ENCODE data around the gene PRCD.
"Not testable (repeated sequence)": the region's sequence is repeated elsewhere in the genome, so short reads cannot be mapped to it uniquely, and the experiment has no call there.

Gene PRCD

DNA sequence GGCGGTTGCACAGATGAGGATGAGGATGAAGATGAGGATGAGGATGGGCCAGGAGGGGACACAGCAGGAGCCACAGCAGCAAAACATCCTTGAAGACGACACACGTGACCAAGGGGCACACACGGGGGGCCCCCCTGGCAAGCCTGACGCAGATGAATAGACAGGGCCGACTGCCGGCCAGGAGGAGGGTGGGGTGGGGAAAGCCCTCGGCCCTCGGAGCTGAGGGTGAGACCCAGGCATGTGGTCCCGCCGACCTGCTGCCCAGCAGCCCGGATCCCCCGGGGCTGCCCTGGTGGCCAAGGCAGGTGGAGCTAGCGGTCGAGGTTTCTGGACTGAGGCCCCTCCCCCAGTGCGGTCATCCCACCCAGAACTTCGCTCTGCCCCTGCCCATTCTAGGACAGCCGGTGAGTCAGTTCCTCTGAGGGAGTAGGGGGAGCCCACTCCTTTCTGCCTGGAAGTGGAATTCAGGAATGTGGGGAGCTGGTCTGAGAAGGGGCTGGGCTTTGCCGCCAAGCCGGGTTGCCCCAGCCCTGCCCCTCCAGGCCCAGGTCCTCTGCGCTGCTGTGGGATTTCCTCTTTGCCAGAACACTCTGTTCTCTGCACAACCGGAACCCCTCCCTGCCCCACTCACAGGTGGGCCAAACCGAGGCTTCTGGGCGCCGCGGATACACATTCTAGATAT is 12.3 kb upstream of the PRCD start:
- peak; percentile 45 for DNase-seq (ENCODE audit: low read depth)

DNA sequence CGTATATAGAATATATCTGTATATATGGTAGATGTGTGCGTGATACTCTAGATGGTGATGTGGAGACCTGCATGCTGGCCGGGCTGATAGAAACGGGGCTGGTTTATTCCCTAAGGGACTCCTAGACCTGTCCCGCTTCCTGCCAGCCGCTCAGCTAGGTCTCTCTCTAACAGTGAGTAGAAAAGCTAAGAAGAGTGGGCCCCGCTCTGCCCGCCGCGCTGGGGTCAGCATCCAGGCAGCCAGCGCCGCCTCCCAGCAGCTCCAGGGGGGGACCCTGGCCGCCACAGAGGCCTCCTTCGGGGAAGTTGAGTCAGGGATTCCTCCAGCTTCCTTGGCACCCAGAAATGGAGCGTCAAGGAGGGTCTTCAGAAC is 11.7 kb upstream of the PRCD start:
- no peak for DNase-seq (ENCODE audit: low read depth)

DNA sequence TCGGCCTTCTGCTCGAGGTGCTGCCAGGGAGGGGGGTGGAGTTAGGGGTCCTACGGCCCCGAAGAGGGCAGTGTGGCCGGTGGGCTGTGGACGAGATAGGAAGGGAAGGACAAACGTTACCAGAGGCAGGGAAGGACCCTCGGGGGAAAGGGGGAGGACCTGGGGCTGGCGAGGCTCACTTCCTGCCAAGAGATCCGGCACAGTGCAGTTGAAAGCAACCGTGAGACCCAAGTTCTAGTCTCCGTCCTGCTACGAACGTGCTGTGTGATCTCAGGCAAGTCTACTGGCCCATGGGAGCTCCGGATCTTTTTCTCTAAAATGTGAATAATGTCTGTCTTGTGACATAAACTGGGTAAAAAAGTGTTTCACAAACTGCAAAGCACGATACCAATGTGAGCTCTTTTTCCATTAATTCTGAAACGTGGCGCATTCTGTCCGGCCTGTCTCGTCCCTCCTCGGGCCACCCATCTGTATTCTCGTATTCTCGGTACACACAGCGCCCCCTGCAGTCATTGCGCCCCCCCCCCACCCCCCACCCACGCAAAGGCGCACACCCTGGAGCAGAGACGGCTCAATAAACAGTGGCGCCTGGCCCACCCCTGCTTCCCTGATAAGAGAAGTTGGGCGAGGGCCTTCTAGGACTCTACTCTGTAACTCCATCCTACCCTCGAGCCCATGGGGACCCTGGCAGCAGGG is 11.2 kb upstream of the PRCD start:
- DNase-seq (ENCODE audit: low read depth) = no peak

DNA sequence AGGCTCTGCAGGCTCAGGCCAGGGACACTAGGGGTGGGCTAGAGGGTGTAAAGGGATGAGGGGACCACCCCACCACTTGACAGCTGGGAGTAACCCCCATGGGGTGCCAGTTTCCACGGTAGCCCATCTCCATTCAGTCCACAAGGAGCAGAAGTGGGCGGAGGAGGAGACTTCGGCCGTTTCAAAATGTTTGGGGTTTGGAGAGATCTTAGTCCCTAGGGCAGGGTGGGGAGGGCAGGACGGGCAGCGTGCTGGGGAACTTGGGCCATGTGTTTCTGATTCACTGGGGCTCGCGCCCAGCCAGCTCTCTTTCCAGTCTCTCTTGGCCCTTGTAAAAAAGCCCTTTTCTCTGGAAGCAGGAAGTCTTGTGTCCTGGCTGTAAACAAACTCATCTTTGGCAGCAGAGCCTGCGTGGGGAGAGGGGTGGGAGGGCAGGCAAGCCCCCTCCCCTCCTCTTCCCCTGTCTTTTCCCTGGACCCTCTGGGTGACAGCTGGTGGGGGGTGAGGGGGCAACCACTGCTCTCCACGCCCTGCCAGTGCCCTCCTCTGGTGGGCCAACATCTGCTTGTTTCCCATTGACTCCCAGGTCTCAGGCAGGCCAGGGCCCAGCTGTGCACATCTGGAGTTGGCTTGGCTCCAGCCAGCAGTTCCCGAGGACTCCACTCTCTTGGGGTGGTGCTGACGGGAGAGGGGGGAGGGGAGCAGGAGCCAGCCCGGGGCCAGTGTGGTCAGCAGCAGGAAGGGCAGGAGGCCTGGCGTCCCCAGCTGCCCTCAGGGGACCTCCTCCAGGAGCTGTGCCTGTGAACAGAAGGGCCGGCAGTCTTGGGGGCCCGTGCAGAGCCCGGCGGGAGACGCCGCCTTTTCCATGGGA is 10.4 kb upstream of the PRCD start:
- DNase-seq (ENCODE audit: low read depth) = no peak

DNA sequence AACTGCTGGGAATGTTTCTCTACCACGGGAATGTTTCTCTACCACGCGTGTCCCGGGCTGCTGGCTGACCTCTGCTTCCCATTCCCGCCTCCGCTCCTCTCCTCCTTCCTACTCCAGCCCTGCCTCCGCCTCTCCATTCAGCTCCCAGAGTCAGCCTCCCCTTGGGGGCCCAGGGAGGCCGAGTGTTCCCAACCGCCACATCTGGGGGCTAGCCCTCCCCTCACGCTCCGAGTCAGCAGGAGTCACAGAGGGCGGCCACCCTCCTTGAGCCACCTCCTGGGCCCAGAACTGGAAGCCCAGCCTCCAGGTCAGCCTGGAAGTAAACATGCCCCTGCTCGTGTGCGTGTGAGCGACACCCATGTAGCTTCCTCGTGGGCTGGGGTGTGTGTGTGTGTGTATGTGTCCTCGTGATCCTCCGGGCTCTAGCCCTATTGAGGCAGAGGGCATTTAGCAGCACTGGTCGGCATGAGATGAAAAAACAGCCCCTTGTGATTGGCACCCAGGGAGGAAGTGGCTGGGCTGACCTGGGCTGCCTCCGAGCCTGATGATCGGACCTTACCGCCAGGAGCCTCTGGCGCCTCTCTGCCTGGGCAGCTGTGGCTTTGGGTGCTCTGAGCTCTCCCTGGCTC is 9.6 kb upstream of the PRCD start:
- no peak for DNase-seq (ENCODE audit: low read depth)

DNA sequence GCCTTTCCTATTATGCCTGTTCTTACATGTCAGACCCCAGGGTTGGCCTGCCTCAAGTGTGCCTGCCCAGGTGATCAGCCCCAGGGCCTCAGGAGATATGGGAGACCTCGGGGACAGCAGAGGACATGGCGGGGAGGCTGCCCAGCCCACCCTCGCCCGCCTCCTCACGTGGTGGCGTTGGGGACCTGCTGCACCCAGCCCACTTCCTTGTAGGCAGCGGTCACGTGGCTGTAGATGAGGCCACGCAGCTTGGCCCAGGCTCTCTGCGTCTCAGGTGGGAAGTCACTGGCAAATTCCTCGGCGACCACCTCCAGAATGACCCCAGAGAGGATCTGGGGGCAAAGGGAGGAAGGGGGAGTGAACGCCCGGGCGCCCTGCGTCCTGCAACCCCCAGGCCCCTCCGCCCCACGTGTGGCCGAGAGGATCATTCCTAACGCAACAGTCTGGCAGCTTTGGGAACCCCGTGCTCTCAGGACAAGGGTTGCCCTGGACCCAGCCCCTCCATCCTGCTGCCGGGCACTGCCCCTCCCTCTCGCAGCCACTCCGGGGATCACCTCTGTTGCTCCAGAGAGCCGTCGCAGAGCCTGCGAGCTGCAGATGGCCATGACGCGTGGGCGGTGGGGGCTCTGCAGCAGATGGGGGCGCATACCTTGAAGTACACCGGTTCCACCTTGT is 8.9 kb upstream of the PRCD start:
- DNase-seq (ENCODE audit: low read depth) = no peak

DNA sequence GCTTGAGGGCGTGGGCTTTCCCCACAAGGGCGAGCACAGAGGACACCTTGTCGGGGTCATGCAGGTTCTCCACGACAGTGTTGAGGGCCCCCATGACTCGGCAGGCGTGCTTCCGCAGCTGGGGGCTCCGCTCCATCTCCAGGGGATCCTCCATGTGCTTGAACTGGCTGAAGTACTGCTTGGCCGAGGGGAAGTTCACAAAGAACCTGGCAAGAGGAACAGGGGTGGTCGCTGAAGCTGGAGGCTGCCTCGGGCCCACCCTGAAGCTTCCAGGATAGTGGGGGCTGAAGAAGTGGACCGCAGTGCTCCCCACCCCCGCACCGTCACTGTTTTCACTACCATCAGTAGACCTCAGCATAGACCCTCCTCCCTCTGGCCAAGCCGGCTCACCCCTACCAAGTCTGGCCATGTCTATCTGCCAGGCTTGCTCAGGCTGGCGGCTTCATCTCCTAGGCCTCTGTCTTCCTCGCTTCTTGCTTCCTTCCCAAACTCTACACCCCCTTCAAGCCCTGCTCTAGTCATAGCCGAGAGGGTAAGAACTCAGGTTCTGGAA is 8.3 kb upstream of the PRCD start:
- no peak for DNase-seq (ENCODE audit: low read depth)

DNA sequence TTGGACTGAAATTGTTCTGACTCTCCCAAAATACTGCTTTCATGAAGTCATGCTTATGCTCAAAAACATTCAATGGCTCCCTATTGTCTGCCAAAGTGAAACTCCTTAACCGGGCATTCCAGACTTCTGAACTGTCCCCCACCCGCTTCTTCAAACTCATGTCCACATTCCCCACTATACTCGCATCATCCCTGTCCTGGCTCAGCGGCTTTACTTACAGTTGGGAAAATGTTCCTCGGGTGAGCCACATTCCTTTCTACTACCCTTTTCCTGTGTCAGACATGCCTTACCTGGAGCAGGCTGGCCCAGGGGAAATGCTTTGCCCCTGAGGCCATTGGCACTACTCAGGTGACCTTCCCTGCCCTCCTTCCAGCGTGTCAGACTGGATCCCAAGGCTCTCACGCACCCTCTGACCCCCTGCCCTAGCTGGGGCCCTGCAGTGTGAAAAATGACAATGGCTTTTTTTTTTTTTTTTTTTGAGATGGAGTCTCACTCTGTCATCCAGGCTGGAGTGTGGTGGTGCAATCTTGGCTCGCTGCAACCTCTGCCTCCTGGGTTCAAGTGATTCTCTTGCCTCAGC is 7.7 kb upstream of the PRCD start:
- DNase-seq (ENCODE audit: low read depth) = no peak

DNA sequence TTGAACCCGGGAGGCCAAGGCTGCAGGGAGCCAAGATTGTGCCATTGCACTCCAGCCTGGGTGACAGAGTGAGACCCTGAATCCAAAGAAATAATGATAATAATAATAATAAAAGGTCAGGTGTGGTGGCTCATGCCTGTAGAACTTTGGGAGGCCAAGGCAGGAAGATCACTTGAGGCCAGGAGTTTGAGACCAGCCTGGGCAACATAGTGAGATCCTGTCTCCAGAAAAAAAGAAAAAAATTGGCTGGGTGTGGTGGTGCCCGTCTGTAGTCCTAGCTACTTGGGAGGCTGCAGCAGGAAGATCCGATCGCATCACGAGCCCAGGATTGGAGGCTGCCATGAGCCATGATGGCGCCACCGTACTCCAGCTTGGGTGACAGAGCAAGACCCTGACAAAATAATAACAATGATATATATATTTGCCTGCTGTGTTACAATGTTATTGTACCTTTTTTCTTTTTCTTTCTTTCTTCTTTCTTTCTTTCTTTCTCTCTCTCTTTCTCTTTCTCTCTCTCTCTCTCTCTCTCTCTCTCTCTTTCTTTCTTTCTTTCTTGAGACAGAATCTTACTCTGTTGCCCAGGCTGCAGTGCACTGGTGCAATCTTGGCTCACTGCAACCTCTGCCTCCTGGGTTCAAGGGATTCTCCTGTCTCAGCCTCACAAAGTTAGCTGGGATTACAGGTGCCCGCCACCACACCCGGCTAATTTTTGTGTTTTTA is 6.0 kb upstream of the PRCD start:
- not testable (repeated sequence) for DNase-seq (ENCODE audit: low read depth)

DNA sequence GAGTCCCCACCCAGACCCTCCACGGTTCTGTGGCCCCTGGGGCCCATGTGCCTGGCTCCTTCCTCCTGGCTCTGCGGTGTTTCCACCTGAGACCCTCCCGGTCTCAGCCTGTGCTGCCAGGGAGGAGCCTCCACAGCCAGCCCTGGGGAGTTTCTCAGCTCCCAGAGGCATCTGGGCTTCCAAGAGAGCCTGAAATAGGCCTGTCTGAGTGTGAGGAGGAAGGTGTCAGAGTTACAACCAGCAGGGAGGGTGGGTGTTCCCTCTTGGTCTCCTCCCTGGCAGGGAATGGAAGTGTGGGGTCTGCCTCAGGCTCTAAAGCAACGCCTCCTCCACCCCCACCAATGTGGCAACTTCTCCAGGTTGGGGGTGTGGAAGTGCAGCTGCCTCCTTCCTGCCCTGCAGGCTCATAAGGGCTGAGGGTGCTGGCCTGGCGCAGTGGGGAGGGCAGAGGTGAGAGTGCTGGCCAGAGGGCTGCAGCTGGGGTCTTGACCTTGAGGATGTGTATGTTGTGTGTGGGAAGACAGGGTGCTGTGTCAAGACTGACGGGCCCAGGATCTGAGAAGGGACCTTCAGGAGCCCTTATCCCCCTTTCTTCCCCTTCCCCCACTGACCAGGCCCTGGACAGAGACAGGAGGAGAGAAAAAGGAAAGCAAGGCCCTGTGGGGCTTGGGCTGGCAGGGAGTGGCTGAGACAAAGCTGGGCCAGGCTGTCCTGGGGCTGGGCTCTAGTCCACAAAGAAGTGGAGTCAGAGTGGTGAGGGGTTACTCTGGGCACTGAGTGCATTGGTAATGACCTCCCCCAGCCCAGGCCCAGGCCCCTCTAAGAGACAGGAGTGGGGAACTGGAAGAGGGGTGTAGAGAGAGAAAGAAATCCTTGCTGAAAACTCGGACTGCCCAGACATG is 4.8 kb upstream of the PRCD start:
- DNase-seq (ENCODE audit: low read depth) = no peak

DNA sequence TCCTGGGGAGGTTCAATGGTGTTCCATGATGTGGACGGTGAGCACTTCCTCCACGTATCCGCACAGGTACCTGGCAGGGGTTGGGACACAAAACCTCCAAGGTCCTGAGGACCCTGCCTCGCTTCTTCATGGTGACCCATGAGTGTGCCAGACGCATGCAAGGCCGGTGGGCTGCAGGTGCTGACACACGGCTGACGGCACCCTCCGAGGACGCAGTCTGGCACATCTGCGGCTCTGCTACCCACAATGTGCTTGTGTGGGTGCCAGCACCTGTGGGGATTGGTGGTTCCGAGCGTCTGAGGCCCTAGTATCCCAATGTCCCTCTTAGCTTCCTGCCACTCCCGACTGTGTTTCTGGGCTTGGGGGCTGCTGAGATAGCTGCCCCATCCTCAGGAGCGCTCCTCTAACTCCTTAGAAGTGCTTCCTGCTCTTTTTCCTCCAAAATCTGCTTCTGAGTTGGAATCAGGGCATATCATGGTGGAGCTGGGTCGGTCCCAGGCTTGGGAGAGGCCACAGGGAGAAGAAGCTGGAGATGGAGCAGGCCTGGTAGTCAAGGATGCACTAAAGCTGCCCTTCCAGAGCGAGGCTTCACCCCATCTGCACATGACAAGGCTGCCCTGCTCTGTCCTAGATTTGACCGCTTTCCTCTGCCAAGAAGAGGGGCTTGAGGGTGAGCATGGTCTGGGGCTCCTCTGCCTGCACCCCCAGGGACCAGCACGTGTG is 3.9 kb upstream of the PRCD start:
- no peak for DNase-seq (ENCODE audit: low read depth)

DNA sequence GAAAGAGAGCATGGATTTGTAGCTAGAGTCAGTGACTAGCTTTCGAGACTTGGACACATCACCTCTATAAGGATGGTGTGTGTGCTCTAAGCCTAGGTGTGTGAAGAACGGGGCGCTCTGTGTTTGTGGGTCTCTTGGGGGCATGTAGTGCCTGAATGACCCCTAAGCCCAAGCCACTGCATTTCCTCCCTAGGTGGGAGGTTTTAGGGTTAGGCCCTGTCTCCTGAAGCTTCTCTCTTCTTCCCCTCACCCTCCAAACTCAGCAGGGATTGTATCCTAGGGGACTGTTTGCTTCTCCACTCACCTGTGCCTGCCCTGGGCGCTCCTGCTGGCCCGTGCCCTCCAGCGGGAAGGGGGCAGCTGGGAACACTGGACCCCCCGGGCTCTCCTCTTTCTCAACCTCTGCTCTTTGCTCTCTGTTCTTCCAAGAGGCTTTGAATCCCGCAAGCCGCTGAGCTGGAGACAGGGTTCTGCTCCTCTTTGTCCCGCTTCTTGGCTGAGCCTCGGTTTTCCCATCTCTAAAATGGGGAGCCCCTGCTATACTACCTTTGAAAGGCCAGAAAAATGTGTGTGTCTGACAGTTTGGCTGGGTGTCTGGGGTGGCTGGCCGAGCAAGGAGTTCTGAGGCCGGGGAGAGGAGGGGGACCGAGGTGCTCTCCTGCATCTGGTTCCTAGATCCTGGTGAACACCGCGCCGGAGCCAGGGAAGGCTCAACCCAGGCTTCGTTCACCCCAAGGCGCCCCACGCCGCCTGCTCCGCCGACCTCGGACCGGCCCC is 3.1 kb upstream of the PRCD start:
- no peak for DNase-seq (ENCODE audit: low read depth)

DNA sequence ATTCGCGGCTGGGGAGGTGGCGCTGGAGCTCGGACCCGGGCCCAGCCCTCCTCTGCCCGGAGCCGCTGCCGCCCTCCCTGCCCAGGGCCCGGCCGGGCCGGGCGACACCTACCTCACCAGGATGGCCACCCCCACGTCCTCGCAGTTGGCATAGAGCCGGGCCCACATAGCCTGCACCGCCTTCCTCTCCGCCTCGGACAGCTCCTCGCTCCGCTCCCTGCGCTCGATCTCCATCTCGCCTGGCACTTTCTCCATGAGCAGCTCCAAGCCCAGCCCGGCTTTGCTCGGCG is 2.6 kb upstream of the PRCD start:
- DNase-seq (ENCODE audit: low read depth) = no peak

DNA sequence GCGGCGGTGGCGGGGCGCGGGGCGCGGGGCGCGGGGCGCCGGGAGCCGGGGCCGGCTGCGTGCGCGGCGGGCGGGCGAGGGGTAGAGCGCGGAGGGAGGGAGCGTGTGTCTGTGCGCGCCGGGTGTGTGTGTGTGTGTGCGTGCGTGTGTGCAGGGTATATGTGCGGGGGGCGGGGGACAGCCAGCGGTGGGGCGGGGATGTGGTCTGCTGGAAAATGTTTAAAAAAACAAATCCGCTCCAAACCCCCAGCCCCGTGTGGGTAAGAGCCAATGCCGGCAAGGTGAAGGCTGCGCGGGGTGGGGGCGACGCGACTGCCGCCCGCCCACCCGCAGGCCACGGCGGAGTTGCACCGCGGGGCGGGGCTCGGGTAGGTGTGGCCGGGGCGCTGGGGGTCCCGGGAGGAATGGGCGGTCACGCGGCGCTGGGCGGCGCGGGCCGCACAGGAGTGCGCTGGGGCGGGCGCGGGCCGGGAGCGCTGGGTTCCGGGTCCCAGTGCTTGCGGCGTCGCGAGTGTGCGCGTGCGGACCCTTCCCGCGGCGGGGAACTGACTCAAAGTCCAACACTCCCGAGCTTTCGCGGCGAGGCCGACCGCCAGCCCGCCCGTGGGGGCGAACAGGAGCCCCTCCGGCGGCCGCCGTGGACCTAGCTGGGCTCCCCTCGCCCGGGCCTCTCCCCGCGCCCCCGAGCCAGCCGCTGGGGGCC is 2.1 kb upstream of the PRCD start, which contains the start of gene CYGB:
Gene CYGB, minus strand, starts transcription at position 132 of the 703 bp plus-strand sequence. CDS start 167 bp downstream, outside the sequence.
- DNase-seq (ENCODE audit: low read depth) = no peak

DNA sequence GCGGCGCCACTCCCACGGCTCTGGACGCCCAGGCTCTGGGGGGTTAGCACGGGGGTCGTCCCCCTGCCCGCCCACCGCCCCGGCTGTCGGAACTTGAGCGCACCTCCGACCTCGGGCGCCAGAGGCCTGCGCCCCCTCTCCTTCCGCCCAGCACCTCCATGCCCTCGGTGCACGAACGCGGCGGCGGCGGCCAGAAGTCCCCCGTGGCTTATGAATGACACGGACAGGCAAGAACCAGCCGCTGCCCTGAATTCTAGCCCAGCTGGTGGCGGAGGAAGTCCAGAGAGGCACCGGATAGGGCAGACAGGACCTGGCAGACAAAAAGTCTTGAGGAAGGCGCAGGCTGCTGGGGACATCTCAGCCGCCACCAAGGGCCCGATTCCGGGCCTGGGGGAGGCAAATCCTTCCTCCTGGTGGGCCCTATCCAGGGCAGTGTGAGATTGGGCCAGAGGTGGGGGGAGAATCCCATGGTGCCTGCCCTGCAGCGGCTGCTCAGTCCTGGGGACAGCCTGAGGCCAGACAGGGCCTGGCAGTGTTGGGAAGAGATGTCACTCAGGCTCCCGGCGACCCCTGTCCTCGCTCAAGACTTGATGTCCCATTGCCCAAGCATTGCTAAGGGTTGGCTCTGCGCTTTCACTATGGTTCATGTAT is 1.4 kb upstream of the PRCD start:
- no peak for DNase-seq (ENCODE audit: low read depth)

DNA sequence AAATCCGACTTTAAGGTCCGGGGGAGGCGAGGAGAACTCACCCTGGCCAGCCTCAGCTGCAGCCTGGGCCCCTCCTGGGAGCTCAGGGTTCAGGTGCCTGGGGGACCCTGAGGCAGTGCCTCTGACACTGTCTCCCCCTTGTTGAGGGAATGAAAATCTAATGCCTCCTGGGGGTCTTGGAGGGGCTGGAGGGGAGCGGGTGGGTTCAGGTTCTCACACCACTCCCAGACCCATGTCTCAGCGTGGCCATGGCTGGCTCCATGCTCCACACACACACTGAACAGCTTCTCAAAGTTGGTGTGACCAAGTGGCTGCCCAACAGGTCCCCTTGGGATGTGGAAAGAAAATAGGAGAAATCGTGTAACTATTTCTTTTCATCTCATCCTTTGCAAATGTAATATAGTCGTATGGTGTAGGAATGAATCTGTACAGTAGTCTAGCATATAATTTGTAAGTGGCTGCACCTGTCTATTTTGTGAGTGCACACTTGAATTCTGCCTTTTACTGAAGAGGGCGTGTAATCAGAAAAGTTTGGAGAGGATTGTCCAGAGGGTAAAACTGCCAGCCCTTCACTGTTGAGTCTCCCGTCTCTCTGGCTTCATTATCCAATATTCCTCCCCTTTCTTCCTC is 788 bp upstream of the PRCD start:
- no peak for DNase-seq (ENCODE audit: low read depth)

Data from activated T-cell treated with anti-CD3 and anti-CD28 coated beads for 1 hour (primary cell).